H9 (cell line): Measurements from ENCODE around the gene MCM8. TPM values are rescaled to one million over a fixed set of nuclear protein-coding genes. Genes with fewer than 3 reads are reported as not detected.

Experiments used
- DNase-seq: peaks from one replicate; pipeline ENCODE4 v3.0.0-alpha.2; 2017
- H2AFZ ChIP-seq: one replicate; pipeline ENCODE4 v1.6.1; 2013; ENCODE audit warnings: mild to moderate bottlenecking, low read length, control low read depth, moderate library complexity
- H2AK5ac ChIP-seq: 2 replicates; pipeline ENCODE4 v1.6.1; 2013; ENCODE audit warnings: low read length, control low read depth, mixed read lengths; ENCODE audit not compliant: insufficient read length
- H2BK120ac ChIP-seq: one replicate; pipeline ENCODE4 v1.6.1; 2013; ENCODE audit warnings: low read depth, mild to moderate bottlenecking, low read length, control low read depth, inconsistent platforms; ENCODE audit not compliant: poor library complexity, severe bottlenecking
- H2BK12ac ChIP-seq: 2 replicates; pipeline ENCODE4 v1.6.1; 2013; ENCODE audit warnings: low read length, control low read depth, mixed read lengths, low read depth; ENCODE audit not compliant: insufficient read length
- H2BK15ac ChIP-seq: 2 replicates; pipeline ENCODE4 v1.6.1; 2013; ENCODE audit warnings: low read depth, low read length, control low read depth
- H2BK20ac ChIP-seq: one replicate; pipeline ENCODE4 v1.6.1; 2013; ENCODE audit warnings: low read depth, mild to moderate bottlenecking, low read length, control low read depth, inconsistent platforms; ENCODE audit not compliant: poor library complexity, severe bottlenecking
- H2BK5ac ChIP-seq: 2 replicates; pipeline ENCODE4 v1.6.1; 2013; ENCODE audit warnings: low read length, control low read depth, mixed read lengths; ENCODE audit not compliant: insufficient read length
- H3K14ac ChIP-seq: 2 replicates; pipeline ENCODE4 v1.6.1; 2013; ENCODE audit warnings: low read length, control low read depth; ENCODE audit not compliant: insufficient read depth
- H3K18ac ChIP-seq: 2 replicates; pipeline ENCODE4 v1.6.1; 2013; ENCODE audit warnings: low read depth, mild to moderate bottlenecking, mixed read lengths, low read length, control low read depth; ENCODE audit not compliant: insufficient read length
- H3K23ac ChIP-seq: 2 replicates; pipeline ENCODE4 v1.6.1; 2013; ENCODE audit warnings: low read length, control low read depth, mixed read lengths, low read depth; ENCODE audit not compliant: insufficient read length
- H3K23me2 ChIP-seq: 2 replicates; pipeline ENCODE4 v1.6.1; 2013; ENCODE audit warnings: low read depth, mild to moderate bottlenecking, mixed read lengths, low read length, control low read depth; ENCODE audit not compliant: insufficient read length, poor library complexity, severe bottlenecking
- H3K27ac ChIP-seq: 2 replicates; pipeline ENCODE4 v1.5.1; 2013; ENCODE audit warnings: low read length, control low read depth, mixed read lengths, low read depth; ENCODE audit not compliant: insufficient read length
- H3K27me3 ChIP-seq: 2 replicates; pipeline ENCODE4 v1.6.1; 2013; ENCODE audit warnings: low read length, control low read depth, inconsistent platforms; ENCODE audit not compliant: insufficient read depth
- H3K4ac ChIP-seq: 2 replicates; pipeline ENCODE4 v1.6.1; 2013; ENCODE audit warnings: low read depth, mild to moderate bottlenecking, control low read depth, inconsistent platforms, low read length, moderate library complexity
- H3K4me1 ChIP-seq: 2 replicates; pipeline ENCODE4 v1.6.1; 2013; ENCODE audit warnings: low read length, control low read depth, inconsistent platforms; ENCODE audit not compliant: insufficient read depth
- H3K4me2 ChIP-seq: 2 replicates; pipeline ENCODE4 v1.6.1; 2013; ENCODE audit warnings: low read length, control low read depth, mixed read lengths; ENCODE audit not compliant: insufficient read length, insufficient read depth
- H3K56ac ChIP-seq: 2 replicates; pipeline ENCODE4 v1.6.1; 2013; ENCODE audit warnings: low read depth, mild to moderate bottlenecking, mixed read lengths, low read length, control low read depth; ENCODE audit not compliant: insufficient read length
- H3K79me1 ChIP-seq: 2 replicates; pipeline ENCODE4 v1.6.1; 2013; ENCODE audit warnings: low read depth, mild to moderate bottlenecking, moderate library complexity, low read length, control low read depth, inconsistent platforms; ENCODE audit not compliant: insufficient read depth, poor library complexity, severe bottlenecking
- H3K79me2 ChIP-seq: 2 replicates; pipeline ENCODE4 v1.6.1; 2013; ENCODE audit warnings: low read length, control low read depth, inconsistent platforms; ENCODE audit not compliant: insufficient read depth
- H3K9ac ChIP-seq: 2 replicates; pipeline ENCODE4 v1.6.1; 2013; ENCODE audit warnings: low read length, control low read depth, mixed read lengths; ENCODE audit not compliant: insufficient read length; ENCODE audit errors: extremely low read depth
- H3K9me3 ChIP-seq: one replicate; pipeline ENCODE4 v1.6.1; 2013; ENCODE audit warnings: low read depth, low read length, inconsistent platforms; ENCODE audit not compliant: control insufficient read depth
- H3T11ph ChIP-seq: one replicate; pipeline ENCODE4 v1.6.1; 2013; ENCODE audit warnings: mild to moderate bottlenecking, low read length, control low read depth, inconsistent platforms
- H4K20me1 ChIP-seq: one replicate; pipeline ENCODE4 v1.6.1; 2013; ENCODE audit not compliant: control insufficient read depth, insufficient read length, insufficient read depth
- H4K5ac ChIP-seq: 2 replicates; pipeline ENCODE4 v1.6.1; 2013; ENCODE audit warnings: low read depth, mild to moderate bottlenecking, mixed read lengths, low read length, control low read depth; ENCODE audit not compliant: insufficient read length
- H4K8ac ChIP-seq: replicated peaks from 2 replicates; pipeline ENCODE4 v1.6.1; 2013; ENCODE audit warnings: low read length, control low read depth, mixed read lengths, low read depth; ENCODE audit not compliant: insufficient read length
- H4K91ac ChIP-seq: 2 replicates; pipeline ENCODE4 v1.6.1; 2013; ENCODE audit warnings: low read depth, mild to moderate bottlenecking, moderate library complexity, mixed read lengths, low read length, control low read depth; ENCODE audit not compliant: insufficient read length
- H3K27ac Mint-ChIP-seq, 3 experiments: 2 replicates in 2 of 3; 3 replicates in 1 of 3; pipeline ENCODE4 v1.8.0; 2020 to 2021; ENCODE audit warnings: mixed read lengths in 3 of 3, mild to moderate bottlenecking in 1 of 3, moderate library complexity in 1 of 3
- H3K27me3 Mint-ChIP-seq: 2 replicates; pipeline ENCODE4 v1.8.0; 2021; ENCODE audit warnings: low read depth, mild to moderate bottlenecking, moderate library complexity, mixed read lengths
- H3K36me3 Mint-ChIP-seq, 3 experiments: 2 replicates in 2 of 3; 3 replicates in 1 of 3; pipeline ENCODE4 v1.8.0; 2020 to 2021; ENCODE audit warnings: low read depth in 3 of 3, mixed read lengths in 3 of 3; ENCODE audit not compliant: insufficient read depth in 1 of 3
- H3K4me1 Mint-ChIP-seq, 2 experiments: 2 replicates each; pipeline ENCODE4 v1.8.0; 2020; ENCODE audit warnings: mixed read lengths in 2 of 2
- H3K4me3 Mint-ChIP-seq, 2 experiments: 2 replicates in 1 of 2; 3 replicates in 1 of 2; pipeline ENCODE4 v1.8.0; 2020 to 2021; ENCODE audit warnings: mild to moderate bottlenecking in 2 of 2, mixed read lengths in 2 of 2, moderate library complexity in 1 of 2
- H3K9me3 Mint-ChIP-seq, 2 experiments: 2 replicates in 1 of 2; 3 replicates in 1 of 2; pipeline ENCODE4 v1.8.0; 2020; ENCODE audit warnings: mild to moderate bottlenecking in 2 of 2, mixed read lengths in 2 of 2, moderate library complexity in 1 of 2
- WGBS: extraction: QIAGEN DNeasy Blood & Tissue Kit; methylation state at CpG from one replicate; pipeline ENCODE4 v1.1.7; 2013; ENCODE audit warnings: missing lambda C conversion rate, low lambda C conversion rate, mixed read lengths; ENCODE audit not compliant: insufficient read length; ENCODE audit errors: extremely low coverage; 5-methylcytosine and 5-hydroxymethylcytosine counted together
- total RNA-seq: library from RNA; stranded (reverse); gene quantifications from 2 replicates; pipeline ENCODE4 v1.2.1, GENCODE V29; 2021
- TF ChIP-seq, protein P1 (sequence below): fragments of 200-600 bp; sonication (generic); conservative IDR thresholded peaks from 3 replicates; pipeline ENCODE4 v1.8.0; 2021; ENCODE audit warnings: antibody characterized with exemption, mild to moderate bottlenecking

MCM8 gene
- total RNA-seq, 1 experiment from 2014 or later = 32.2 TPM

DNA sequence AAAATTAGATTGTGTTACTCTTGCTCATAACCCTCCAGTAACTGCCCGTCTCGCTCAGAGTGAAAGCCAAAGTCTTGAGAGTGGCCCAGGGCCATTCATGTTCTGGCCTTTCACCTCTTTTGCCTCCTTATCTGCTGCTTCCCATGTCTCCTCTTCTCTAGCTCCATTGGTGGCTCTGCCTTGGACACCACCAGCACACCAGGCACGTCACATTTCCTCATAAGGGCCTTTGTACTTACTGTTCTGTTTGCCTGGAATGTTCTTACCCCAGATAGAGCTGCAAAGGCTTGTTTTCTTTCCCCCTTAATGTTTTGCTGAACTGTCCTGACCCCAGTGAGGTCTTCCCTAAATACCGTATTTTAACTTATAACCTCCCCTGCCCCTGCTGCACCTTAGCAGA, 29.3 kb downstream of the MCM8 start:
- H3K4me3 Mint-ChIP-seq = no peak overlapping the region
- Histone ChIP-seq H3K9ac (no peak overlapping the region), H2BK120ac (no peak overlapping the region)

More for the DNA sequence above, 29.3 kb downstream of the MCM8 start:
- H2BK5ac ChIP-seq = no peak overlapping the region
- H2AK5ac ChIP-seq = no peak overlapping the region
- no peaks in the 10 kb centered on the region for H4K20me1 ChIP-seq
- no peak overlapping the region for H3K56ac ChIP-seq
- no peaks in the 10 kb centered on the region for H3K27me3 ChIP-seq
- Mint-ChIP-seq H3K27ac (no peak overlapping the region), H3K36me3 (peaks cover 24 to 63% (median 53%) of the 10 kb centered on the region in 3 experiments; a peak in 6 of 7 replicates), H3K4me1 (no peaks in the 10 kb centered on the region), H3K27me3 (no peaks in the 10 kb centered on the region), H3K9me3 (no peaks in the 10 kb centered on the region)
- H3K4me1 ChIP-seq = no peaks in the 10 kb centered on the region
- H4K8ac ChIP-seq = no peak overlapping the region
- H3K18ac ChIP-seq = no peak overlapping the region
- no CpG with 5 or more reads among the region's 4 CpGs for WGBS
- no peak overlapping the region for H3K27ac ChIP-seq
- no peak overlapping the region for H2BK15ac ChIP-seq
- H3K14ac ChIP-seq = no peak overlapping the region
- no peaks in the 10 kb centered on the region for H3K79me2 ChIP-seq
- H3K79me1 ChIP-seq = no peaks in the 10 kb centered on the region
- DNase-seq = no peak
- no peak overlapping the region for H4K91ac ChIP-seq
- no peak overlapping the region for H2BK20ac ChIP-seq
- no peaks in the 10 kb centered on the region for H3K23me2 ChIP-seq
- no peak overlapping the region for H2BK12ac ChIP-seq
- H3K9me3 ChIP-seq = no peaks in the 10 kb centered on the region
- no peak overlapping the region for H3K4ac ChIP-seq
- H4K5ac ChIP-seq = no peak overlapping the region
- no peak overlapping the region for H2AFZ ChIP-seq
- TF ChIP-seq, protein P1, sequence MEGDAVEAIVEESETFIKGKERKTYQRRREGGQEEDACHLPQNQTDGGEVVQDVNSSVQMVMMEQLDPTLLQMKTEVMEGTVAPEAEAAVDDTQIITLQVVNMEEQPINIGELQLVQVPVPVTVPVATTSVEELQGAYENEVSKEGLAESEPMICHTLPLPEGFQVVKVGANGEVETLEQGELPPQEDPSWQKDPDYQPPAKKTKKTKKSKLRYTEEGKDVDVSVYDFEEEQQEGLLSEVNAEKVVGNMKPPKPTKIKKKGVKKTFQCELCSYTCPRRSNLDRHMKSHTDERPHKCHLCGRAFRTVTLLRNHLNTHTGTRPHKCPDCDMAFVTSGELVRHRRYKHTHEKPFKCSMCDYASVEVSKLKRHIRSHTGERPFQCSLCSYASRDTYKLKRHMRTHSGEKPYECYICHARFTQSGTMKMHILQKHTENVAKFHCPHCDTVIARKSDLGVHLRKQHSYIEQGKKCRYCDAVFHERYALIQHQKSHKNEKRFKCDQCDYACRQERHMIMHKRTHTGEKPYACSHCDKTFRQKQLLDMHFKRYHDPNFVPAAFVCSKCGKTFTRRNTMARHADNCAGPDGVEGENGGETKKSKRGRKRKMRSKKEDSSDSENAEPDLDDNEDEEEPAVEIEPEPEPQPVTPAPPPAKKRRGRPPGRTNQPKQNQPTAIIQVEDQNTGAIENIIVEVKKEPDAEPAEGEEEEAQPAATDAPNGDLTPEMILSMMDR = no peak
- H3T11ph ChIP-seq = no peak overlapping the region
- no peak overlapping the region for H3K4me2 ChIP-seq
- no peak overlapping the region for H3K23ac ChIP-seq
